K562 (cell line): ENCODE results near the gene RINL. TPM values are rescaled to one million over a fixed set of nuclear protein-coding genes. Genes with fewer than 3 reads are reported as not detected.

Experiments used
- BHLHE40 ChIP-seq: IDR thresholded peaks from 2 replicates; pipeline ENCODE4 v1.6.1; 2011; ENCODE audit warnings: low read length, improper control_type of control experiment
- CEBPZ ChIP-seq: fragments of 150-350 bp; IDR thresholded peaks from 2 replicates; pipeline ENCODE4 v1.6.1; 2014; ENCODE audit warnings: low read depth, mild to moderate bottlenecking, low read length, borderline replicate concordance
- CREM ChIP-seq: IDR thresholded peaks from 2 replicates; pipeline ENCODE4 v1.6.1; 2014; ENCODE audit warnings: antibody characterized with exemption, low read depth
- DMBX1 ChIP-seq: fragments of 250-450 bp; sonication (Bioruptor Pico); IDR thresholded peaks from 2 replicates; pipeline ENCODE4 v1.8.0; 2022; ENCODE audit warnings: inconsistent platforms, mild to moderate bottlenecking, moderate library complexity, borderline replicate concordance
- E2F8 ChIP-seq: fragments of 450-650 bp; IDR thresholded peaks from 2 replicates; pipeline ENCODE4 v1.7.1; 2018; ENCODE audit warnings: mild to moderate bottlenecking, low read depth; ENCODE audit not compliant: partially characterized antibody
- FOXP4 ChIP-seq: sonication (generic); formaldehyde crosslinking; IDR thresholded peaks from 2 replicates; pipeline ENCODE4 v1.8.0; 2022; ENCODE audit warnings: mild to moderate bottlenecking, missing genetic modification reagents, borderline replicate concordance
- GATAD2A ChIP-seq: fragments of 450-650 bp; IDR thresholded peaks from 2 replicates; pipeline ENCODE4 v1.6.1; 2017
- SFPQ ChIP-seq: fragments of 200-400 bp; formaldehyde crosslinking; IDR thresholded peaks from 2 replicates; pipeline ENCODE4 v1.6.1; 2017; ENCODE audit warnings: mild to moderate bottlenecking, low read depth, low read length, moderate library complexity
- TCF15 ChIP-seq: fragments of 250-450 bp; sonication (Bioruptor Pico); IDR thresholded peaks from 2 replicates; pipeline ENCODE4 v1.8.0; 2022; ENCODE audit warnings: moderate library complexity, mild to moderate bottlenecking, inconsistent platforms
- ZFPM2 ChIP-seq: fragments of 250-450 bp; sonication (Bioruptor Pico); IDR thresholded peaks from 2 replicates; pipeline ENCODE4 v1.5.1; 2022; ENCODE audit warnings: mild to moderate bottlenecking
- polyA plus RNA-seq, 8 experiments: library from polyadenylated mRNA; depleted of rRNA in 4 of 8; stranded (reverse) in 5 of 8; unstranded in 3 of 8; fragments of >200 nt; fragmentation: Nextera tagmentation in 2 of 8; fragmentation: Illumina TruSeq in 1 of 8; extraction: Ambion mirVana in 2 of 8; extraction: Trizol in 1 of 8; gene quantifications; 2 replicates each; pipeline versions ENCODE4 v1.2.1 to v1.2.3, GENCODE V29; 2011 to 2014; ENCODE audit warnings: inconsistent platforms in 1 of 8, missing spikeins in 1 of 8
- total RNA-seq, 7 experiments: library from RNA; depleted of rRNA in 6 of 7; stranded (reverse); fragments of >200 nt in 6 of 7; fragmentation: Illumina TruSeq in 2 of 7; extraction: Trizol in 2 of 7; gene quantifications; 2 replicates each; pipeline versions ENCODE4 v1.2.1 to v1.2.3, GENCODE V29; 2011 to 2021; ENCODE audit warnings: low replicate concordance in 1 of 7
- TF ChIP-seq, protein P1 (sequence below): fragments of 250-450 bp; sonication (Bioruptor Pico); IDR thresholded peaks from 2 replicates; pipeline ENCODE4 v1.5.0; 2021; ENCODE audit warnings: mild to moderate bottlenecking, moderate library complexity

RINL gene
- total and polyA plus RNA-seq, 9 of the 15 experiments (the other 6 are each of a cell fraction or from before 2014, with no cell fraction given) = 0.82 to 10.9 (median 4.9) TPM

- TF ChIP-seq E2F8 (peak; percentile 47), CEBPZ (no peak), FOXP4 (CRISPR knock-in tag) (no peak), CREM (peak; percentile 64), DMBX1 (no peak), TCF15 (CRISPR knock-in tag) (no peak), GATAD2A (no peak), ZFPM2 (CRISPR knock-in tag) (peak; percentile 71; the same call in 1 of the 2 replicates), SFPQ (no peak), BHLHE40 (peak; percentile 93)
- TF ChIP-seq, protein P1, sequence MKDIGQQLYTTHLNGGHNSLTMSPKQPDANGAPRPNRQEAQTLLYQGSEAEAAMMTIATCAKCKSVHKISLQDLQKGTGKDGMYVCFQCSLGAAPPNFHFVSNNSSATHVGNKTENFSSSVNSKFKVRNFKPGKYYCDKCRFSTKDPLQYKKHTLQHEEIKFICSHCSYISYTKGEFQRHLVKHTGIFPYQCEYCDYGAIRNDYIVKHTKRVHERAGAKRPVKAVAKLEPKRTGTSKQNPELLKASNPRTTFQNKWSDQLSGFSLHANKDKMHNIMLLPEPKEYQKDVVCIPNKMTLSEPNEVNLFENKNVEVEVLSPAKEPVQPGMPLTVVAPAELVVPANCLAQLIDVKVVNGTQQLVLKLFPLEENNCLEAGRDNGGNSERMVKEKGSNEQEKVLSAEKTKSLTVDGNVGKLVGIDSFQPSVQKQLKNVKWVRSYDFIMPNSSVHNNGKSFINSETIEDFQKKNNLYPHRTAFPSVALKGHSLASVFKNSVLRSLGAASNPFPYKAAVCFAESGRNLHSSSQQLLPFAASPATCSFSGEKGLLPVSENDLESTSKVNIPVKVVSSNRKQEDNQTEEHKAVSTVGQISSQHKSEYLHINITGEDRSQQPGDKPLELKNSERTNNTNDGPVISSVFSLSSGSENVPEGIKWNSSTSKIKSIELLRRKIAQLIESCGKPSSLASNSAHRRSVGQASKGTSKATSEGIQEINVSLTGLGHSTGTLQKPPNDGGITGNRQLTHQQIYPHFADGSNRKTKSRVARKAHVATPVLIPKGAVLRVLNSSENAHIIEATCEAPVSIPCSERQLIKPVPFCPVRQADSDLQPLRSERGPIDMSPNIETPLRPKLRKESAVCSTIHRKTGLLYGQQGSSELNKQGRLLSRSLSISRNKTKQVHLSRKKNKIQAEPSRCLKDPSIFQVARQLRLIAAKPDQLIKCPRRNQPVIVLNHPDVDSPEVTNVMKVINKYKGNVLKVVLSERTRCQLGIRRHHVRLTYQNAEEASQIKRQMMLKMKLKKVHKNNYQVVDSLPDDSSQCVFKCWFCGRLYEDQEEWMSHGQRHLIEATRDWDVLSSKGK (CRISPR knock-in tag) = no peak
Measured at GRCh38 chr19:38849147-38849859, 28.8 kb downstream of the RINL start (continued).
